Uterus (tissue), 4 donors: ENCODE data around the gene GPRC5C. TPM values are rescaled to one million over a fixed set of nuclear protein-coding genes. Genes with fewer than 3 reads are reported as not detected.

ENCODE experiments used
- DNase-seq, 2 donors: peaks; one replicate each; pipeline ENCODE4 v3.0.0-alpha.2; 2019 to 2020
- H3K27ac ChIP-seq, 2 donors: fragments of 200-600 bp; sonication (generic); 1 replicate in 1 of 2; 2 replicates in 1 of 2; pipeline ENCODE4 v1.5.1; 2016 to 2018
- H3K27me3 ChIP-seq, 2 donors: fragments of 200-600 bp; sonication (generic); one replicate each; pipeline ENCODE4 v1.5.1; 2018 to 2019; ENCODE audit warnings: control low read depth in 1 of 2
- H3K36me3 ChIP-seq, 2 donors: fragments of 200-600 bp; sonication (generic); one replicate each; pipeline ENCODE4 v1.5.1; 2019; ENCODE audit warnings: control low read depth in 1 of 2
- H3K4me1 ChIP-seq, 2 donors: fragments of 200-600 bp; sonication (generic); one replicate each; pipeline ENCODE4 v1.5.1; 2018 to 2019; ENCODE audit warnings: control low read depth in 1 of 2
- H3K4me3 ChIP-seq, 2 donors: fragments of 200-600 bp; sonication (generic); 1 replicate in 1 of 2; 2 replicates in 1 of 2; pipeline ENCODE4 v1.5.1; 2018 to 2019; ENCODE audit warnings: mild to moderate bottlenecking in 1 of 2
- H3K9me3 ChIP-seq, 2 donors: fragments of 200-600 bp; sonication (generic); one replicate each; pipeline ENCODE4 v1.5.1; 2019; ENCODE audit warnings: control low read depth in 1 of 2
- CTCF ChIP-seq, 4 experiments: fragments of 200-600 bp in 2 of 4; fragments of 450-650 bp in 2 of 4; sonication (generic) in 2 of 4; IDR thresholded peaks; one replicate each; pipeline ENCODE4 v1.5.1; 2016 to 2019; ENCODE audit warnings: antibody characterized with exemption in 4 of 4, mild to moderate bottlenecking in 2 of 4, moderate library complexity in 1 of 4
- POLR2A ChIP-seq, 2 donors: fragments of 450-650 bp; IDR thresholded peaks; one replicate each; pipeline ENCODE4 v1.6.1; 2016; ENCODE audit warnings: antibody characterized with exemption in 2 of 2, mild to moderate bottlenecking in 1 of 2, moderate library complexity in 1 of 2
- intact Hi-C: fragments of 100-400 bp; cut with DNase I; formaldehyde crosslinking; loops from one replicate; pipeline ENCODE4 v1.15.1; 2023; ENCODE audit warnings: low total_unique reads
- total RNA-seq, 4 donors: library from RNA; depleted of rRNA in 3 of 4; stranded (reverse); fragments of >200 nt in 3 of 4; gene quantifications; one replicate each; pipeline versions ENCODE4 v1.1.0 to v1.2.4, GENCODE V29; 2014 to 2023
- donor health status: DM: yes; HTN: yes; CAD: no.

GPRC5C gene
- total RNA-seq, 4 donors from 2014 or later = 2.8 to 56.8 (median 27.6) TPM

- no peaks in the 10 kb centered on the region for H3K4me1 ChIP-seq
- intact Hi-C loops = no loop called here
These were observed 4.1 kb upstream of the GPRC5C start for GRCh38 chr17:74427763-74428153.

GRCh38 chr17:74429604-74430384, 2.1 kb upstream of the GPRC5C start:
- Histone ChIP-seq H3K4me3 (peak overlapping the region; percentile 41 to 62), H3K27ac (peak overlapping the region; percentile 83 to 94), H3K36me3 (no peaks in the 10 kb centered on the region), H3K4me1 (no peaks in the 10 kb centered on the region), H3K9me3 (no peaks in the 10 kb centered on the region), H3K27me3 (no peaks in the 10 kb centered on the region)
- no peak for DNase-seq
- no peak for TF ChIP-seq POLR2A (IDR thresholded peaks at IDR 0.05)
- no peak for TF ChIP-seq CTCF (IDR thresholded peaks at IDR 0.05)
- intact Hi-C loops = no loop called here

More at GRCh38 chr17:74427763-74428153, 4.1 kb upstream of the GPRC5C start:
- no peaks in the 10 kb centered on the region for H3K27me3 ChIP-seq
- no peak for TF ChIP-seq POLR2A (IDR thresholded peaks at IDR 0.05)
- TF ChIP-seq CTCF (IDR thresholded peaks at IDR 0.05) = no peak
- H3K4me3 ChIP-seq = no peak overlapping the region
- DNase-seq = no peak
- H3K27ac ChIP-seq = no peak overlapping the region
- no peaks in the 10 kb centered on the region for H3K36me3 ChIP-seq
- no peaks in the 10 kb centered on the region for H3K9me3 ChIP-seq

- no peak for DNase-seq
- TF ChIP-seq POLR2A (IDR thresholded peaks at IDR 0.05) = no peak
- TF ChIP-seq CTCF (IDR thresholded peaks at IDR 0.05) = no peak
- Histone ChIP-seq H3K36me3 (no peaks in the 10 kb centered on the region), H3K4me3 (peak overlapping the region; percentile 41 to 62), H3K27ac (peak overlapping the region; percentile 83 to 94), H3K9me3 (no peaks in the 10 kb centered on the region), H3K4me1 (no peaks in the 10 kb centered on the region), H3K27me3 (no peaks in the 10 kb centered on the region)
- intact Hi-C loops = no loop called here
These were observed 1.5 kb upstream of the GPRC5C start for GRCh38 chr17:74430385-74430705.

- TF ChIP-seq POLR2A (IDR thresholded peaks at IDR 0.05) (peak in 1 of 2 donors; percentile 66), CTCF (IDR thresholded peaks at IDR 0.05) (no peak)
- Histone ChIP-seq H3K27me3 (no peaks in the 10 kb centered on the region), H3K9me3 (no peaks in the 10 kb centered on the region), H3K4me3 (peak overlapping the region; percentile 41 to 62), H3K4me1 (no peaks in the 10 kb centered on the region), H3K36me3 (no peaks in the 10 kb centered on the region), H3K27ac (peak overlapping the region; percentile 83 to 94)
- intact Hi-C loops = no loop called here
- DNase-seq = peak; percentile 91
These were observed 951 bp upstream of the GPRC5C start for GRCh38 chr17:74430706-74431567.

GRCh38 chr17:74432424-74432690, 469 bp downstream of the GPRC5C start:
- DNase-seq = no peak
- peak overlapping the region; percentile 83 to 94 for H3K27ac ChIP-seq
- H3K9me3 ChIP-seq = peaks cover 0 to 2% of the 10 kb centered on the region in 2 donors
- no peaks in the 10 kb centered on the region for H3K4me1 ChIP-seq
- no peak for TF ChIP-seq POLR2A (IDR thresholded peaks at IDR 0.05)
- TF ChIP-seq CTCF (IDR thresholded peaks at IDR 0.05) = no peak
- H3K4me3 ChIP-seq = peak overlapping the region; percentile 41 to 62
- no peaks in the 10 kb centered on the region for H3K27me3 ChIP-seq
- H3K36me3 ChIP-seq = no peaks in the 10 kb centered on the region
- intact Hi-C loops = no loop called here
